Activated CD8-positive, alpha-beta memory T cell treated with anti-CD3 and anti-CD28 coated beads, Interleukin-2, amount 10 ng/mL, durations not matched to agents 7 days and 5 days (primary cell): Measurements from ENCODE around the gene IPP. TPM values are rescaled to one million over a fixed set of nuclear protein-coding genes. Genes with fewer than 3 reads are reported as not detected.

Source experiments
- total RNA-seq, 2 experiments: library from RNA; stranded (reverse); gene quantifications; one replicate each; pipeline ENCODE4 v1.2.3, GENCODE V29; 2021

IPP gene
- total RNA-seq, 2 experiments from 2014 or later = 10.8 to 12.3 TPM

Other genes with a start within 250 kb of the IPP start
- 100 to 1,000 TPM; 225 to 412 TPM for gene PRDX1, start 228.8 kb downstream of the IPP start, total RNA-seq
- gene AKR1A1, start 199.8 kb downstream of the IPP start, total RNA-seq = 100 to 1,000 TPM; 137 to 150 TPM
- gene NASP, start 166.6 kb downstream of the IPP start, total RNA-seq = 100 to 1,000 TPM; 233 to 256 TPM
- 1 to 10 TPM; 2.5 to 3.9 TPM for gene CCDC17, start 126.6 kb downstream of the IPP start, total RNA-seq
- gene GPBP1L1, start 64.1 kb downstream of the IPP start, total RNA-seq = 100 to 1,000 TPM; 110 to 111 TPM
- 10 to 100 TPM; 20.9 to 24.0 TPM for gene TMEM69, start 62.5 kb downstream of the IPP start, total RNA-seq
- 10 to 100 TPM; 29.5 to 35.6 TPM for gene MAST2, start 53.0 kb upstream of the IPP start, total RNA-seq